ENCODE measurements around the gene SFXN4.

- TF ChIP-seq POLR2A (IDR thresholded peaks at IDR 0.05) (no peak), CTCF (IDR thresholded peaks at IDR 0.05 in 8 of 11, conservative IDR thresholded peaks at IDR 0.05 in 3 of 11) (no peak), POLR2AphosphoS5 (IDR thresholded peaks at IDR 0.05) (no peak)
These were observed 29.4 kb downstream of the SFXN4 start for GRCh38 chr10:119136084-119136483.

Data from spleen (tissue), 7 donors.